HG03439 (cell line): Measurements from ENCODE around the gene CTSG.
"Not testable (repeated sequence)": the region's sequence is repeated elsewhere in the genome, so short reads cannot be mapped to it uniquely, and the experiment has no call there.

Experiments
- ATAC-seq: cut with Tn5 transposase; IDR thresholded peaks from one replicate; pipeline ENCODE4 v1.9.1; 2021; ENCODE audit warnings: mild to moderate bottlenecking, moderate library complexity; ENCODE audit not compliant: unreplicated experiment

The CTSG gene

DNA sequence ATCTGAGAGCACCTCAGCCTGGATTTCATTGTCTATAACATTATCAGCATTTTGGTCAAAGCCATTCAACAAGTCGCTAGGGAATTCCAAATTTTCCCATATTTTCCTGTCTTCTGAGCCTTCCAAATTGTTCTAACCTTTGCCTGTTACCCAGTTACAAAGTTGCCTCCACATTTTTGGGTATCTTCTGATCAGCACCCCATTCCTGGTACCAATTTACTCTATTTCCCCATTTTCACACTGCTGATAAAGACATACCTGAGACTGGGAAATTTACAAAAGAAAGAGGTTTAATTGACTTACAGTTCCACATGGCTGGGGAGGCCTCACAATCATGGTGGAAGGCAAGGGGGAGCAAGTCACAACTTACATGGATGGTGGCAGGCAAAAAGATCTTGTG, 27.0 kb downstream of the CTSG start:
- not testable (repeated sequence) for ATAC-seq

GRCh38 chr14:24542346-24542936, 33.6 kb downstream of the CTSG start:
- ATAC-seq = no peak

DNA sequence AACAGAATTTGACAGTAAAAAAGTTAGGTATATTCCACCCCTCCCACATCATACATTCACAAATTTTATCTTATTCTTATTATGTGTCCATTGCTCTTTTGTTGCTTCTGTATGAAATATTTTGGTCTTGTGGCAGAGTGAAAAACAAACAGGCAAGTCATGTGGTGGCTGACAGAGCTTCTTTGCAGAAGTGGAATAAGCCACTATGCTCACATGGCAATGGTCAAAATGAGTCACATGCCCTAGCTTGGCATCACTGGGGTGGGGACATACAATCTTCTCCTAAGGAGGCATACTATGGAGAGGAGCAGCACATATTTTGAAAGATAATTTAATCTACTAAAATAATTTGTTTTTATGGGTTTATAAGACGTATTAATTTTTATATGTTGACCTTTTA, 40.3 kb downstream of the CTSG start:
- ATAC-seq = no peak

GRCh38 chr14:24534286-24534685, 41.8 kb downstream of the CTSG start:
- no peak for ATAC-seq

- not testable (repeated sequence) for ATAC-seq
Observed at GRCh38 chr14:24525877-24526620, 50.0 kb downstream of the CTSG start.
